ENCODE data around the gene ARHGEF16.

GRCh38 chr1:3459051-3459908, 4.8 kb downstream of the ARHGEF16 start:
- TF ChIP-seq EP300 (IDR thresholded peaks at IDR 0.05) (no peak), POLR2AphosphoS5 (IDR thresholded peaks at IDR 0.05) (no peak), CTCF (IDR thresholded peaks at IDR 0.05) (no peak), POLR2A (IDR thresholded peaks at IDR 0.05) (no peak)
